Activated naive CD8-positive, alpha-beta T cell treated with anti-CD3 and anti-CD28 coated beads, Interleukin-2, amount 50 U/mL, for 16 hours (primary cell): Measurements from ENCODE around the gene IKBKG.
"Not testable (repeated sequence)": the region's sequence is repeated elsewhere in the genome, so short reads cannot be mapped to it uniquely, and the experiment has no call there.

Experiments
- DNase-seq: peaks from one replicate; pipeline ENCODE4 v3.0.0-alpha.2; 2020; ENCODE audit warnings: low read depth, low spot score

The IKBKG gene

DNA sequence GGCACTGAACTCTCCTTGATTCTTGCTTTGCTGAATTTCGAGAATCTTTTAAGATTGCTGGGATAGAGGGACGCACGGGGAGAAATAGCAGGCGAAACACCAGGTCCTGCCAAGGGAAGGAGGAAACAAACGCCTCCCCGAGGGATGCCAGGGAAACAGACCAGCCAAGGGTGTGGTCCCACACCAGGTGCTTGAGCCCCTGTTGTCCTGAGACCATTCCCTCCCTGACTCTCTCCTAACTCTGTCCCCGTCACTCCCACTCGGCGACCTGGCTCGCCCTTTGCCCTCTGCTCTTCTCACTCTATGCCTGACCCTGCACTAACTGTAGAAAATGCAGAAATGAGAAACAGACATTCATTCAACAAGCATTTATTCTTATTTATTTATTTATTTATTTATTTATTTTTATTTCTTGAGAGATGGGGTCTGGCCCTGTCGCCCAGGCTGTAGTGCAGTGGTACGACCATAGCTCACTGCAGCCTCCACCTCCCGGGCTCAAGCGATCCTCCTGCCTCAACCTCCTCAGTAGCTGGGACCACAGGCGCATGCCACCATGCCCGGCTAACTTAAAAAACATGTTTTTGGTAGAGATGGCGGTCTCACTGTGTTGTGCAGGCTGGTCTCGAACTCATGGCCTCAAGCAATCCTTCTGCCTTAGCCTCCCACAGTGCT, 55.5 kb downstream of the IKBKG start:
- DNase-seq = no peak

DNA sequence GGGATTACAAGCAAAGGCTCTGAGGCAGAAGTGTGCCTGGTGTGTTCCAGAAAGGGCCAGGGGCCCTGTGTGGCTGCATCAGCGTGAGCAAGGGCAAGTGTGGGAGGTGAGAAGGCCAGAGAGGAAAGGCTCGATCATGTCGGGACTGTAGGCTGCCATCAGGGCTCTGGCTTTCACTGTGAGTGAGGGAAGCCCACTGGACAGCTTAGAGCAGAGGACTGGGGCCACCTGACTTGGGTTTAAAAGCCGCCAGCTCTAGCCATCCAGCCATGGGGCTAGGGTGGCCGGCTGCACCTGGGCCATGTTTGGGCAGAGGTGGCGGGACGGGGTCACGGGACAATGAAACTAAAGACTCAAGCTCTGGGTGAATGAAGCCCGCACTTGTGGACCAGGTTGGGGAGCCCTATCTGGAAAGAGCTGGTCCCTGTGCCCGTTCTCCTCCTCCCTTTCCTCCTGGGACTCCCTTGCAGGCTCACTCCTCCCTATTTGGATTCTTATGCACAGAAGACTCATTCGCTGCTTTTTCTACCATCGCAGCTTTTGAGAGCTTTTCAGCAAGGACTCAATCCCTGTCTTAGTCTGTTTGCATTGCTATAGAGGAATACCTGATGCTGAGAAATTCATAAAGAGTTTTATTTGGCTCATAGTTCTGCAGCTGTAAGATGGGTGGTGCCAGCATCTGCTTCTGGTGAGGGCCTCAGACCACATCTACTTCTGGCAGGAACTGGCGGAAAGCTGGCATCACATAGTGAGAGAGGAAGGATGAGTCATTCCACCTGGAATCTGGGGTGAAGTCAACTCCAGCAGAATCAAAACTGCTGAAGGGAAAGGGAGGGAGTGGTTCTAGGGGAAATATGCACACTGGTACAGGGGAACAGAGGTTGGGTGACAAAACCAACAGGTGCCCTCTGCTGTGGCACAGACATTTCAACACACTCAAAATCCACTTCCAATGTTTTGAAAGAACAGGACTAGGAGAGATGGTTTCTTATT, 56.3 kb downstream of the IKBKG start:
- no peak for DNase-seq

DNA sequence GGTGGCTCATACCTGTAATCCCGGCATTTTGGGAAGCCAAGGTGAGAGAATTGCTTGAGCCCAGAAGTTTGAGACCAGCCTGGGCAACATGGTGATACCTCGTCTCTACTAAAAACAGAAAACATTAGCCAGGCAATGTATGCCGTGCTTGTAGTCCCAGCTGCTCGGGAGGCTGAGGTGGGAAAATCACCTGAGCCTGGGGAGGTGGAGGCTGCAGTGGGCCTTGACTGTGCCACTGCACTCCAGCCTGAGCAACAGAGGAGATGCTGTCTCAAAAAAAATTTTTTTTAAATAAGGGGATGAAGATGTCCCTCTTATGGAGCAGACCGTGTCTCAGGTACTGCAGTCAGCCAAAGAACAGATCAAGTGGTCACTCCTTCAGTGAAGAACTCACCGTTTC, 58.1 kb downstream of the IKBKG start:
- no peak for DNase-seq

DNA sequence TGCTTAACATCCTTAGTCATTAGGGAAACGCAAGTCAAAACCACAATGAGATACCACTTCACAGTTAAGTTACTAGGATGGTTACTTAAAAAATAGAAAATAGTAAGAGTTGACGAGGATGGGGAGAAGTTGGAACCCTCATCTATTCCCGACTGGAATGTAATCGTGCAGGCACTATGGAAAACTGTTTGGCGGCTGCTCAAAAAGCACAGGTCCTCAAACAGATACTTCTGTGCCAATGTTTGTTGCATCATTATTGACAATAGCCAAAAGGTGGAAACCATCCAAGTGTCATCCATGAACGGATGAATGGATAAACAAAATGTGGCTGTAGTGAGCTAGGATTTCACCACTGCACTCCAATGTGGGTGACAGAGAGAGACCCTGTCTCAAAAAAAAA, 60.0 kb downstream of the IKBKG start:
- no peak for DNase-seq

DNA sequence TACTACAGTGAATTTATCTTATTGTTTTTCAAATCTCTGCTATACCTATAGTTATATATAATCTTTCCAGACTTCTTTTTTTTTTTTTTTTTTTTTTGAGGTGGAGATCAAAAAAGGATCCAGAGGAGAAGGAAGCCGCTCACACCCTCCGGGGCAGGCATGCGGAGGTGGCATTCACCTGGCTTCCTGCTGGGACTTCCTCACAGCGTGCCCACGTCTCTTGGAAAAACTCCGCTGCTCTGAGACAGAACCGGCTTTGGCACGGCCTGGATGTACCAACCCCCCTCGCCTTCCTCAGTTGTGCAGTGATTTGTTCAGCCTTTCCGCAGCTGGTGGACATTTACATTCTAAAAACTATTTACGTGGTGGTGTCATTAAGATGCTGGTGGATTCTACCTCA, 60.6 kb downstream of the IKBKG start:
- DNase-seq = not testable (repeated sequence)

DNA sequence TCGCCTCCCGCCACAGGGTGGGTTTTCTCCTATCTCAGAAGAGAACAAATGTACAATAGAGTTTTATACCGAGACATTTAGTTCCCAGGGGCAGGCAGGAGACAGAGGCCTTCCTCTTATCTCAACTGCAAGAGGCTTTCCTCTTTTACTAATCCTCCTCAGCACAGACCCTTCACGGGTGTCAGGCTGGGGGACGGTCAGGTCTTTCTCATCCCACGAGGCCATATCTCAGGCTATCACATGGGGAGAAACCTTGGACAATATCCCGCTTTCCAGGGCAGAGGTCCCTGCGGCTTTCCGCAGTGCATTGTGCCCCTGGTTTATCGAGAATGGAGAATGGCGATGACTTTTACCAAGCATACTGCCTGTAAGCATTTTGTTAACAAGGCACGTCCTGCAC, 61.4 kb downstream of the IKBKG start:
- not testable (repeated sequence) for DNase-seq

DNA sequence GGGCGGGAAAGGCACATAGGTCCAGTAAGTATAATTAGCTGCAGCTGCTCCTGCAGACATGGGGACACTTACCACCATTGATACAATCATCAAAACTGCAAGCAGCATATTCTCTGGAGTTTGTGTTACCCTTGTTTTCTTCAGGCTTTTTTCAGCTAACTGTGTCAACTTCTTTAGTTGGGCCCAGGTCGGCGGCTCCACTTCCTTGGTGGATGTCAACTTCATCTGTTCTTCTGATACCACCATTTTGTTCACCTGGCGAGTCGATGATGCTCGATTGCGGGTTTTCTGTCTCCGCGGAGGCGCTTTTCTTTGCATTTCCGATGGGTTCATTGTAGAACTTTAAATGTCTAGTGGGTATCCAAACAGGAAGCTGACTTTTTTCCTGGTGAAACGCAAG, 63.7 kb downstream of the IKBKG start:
- not testable (repeated sequence) for DNase-seq

DNA sequence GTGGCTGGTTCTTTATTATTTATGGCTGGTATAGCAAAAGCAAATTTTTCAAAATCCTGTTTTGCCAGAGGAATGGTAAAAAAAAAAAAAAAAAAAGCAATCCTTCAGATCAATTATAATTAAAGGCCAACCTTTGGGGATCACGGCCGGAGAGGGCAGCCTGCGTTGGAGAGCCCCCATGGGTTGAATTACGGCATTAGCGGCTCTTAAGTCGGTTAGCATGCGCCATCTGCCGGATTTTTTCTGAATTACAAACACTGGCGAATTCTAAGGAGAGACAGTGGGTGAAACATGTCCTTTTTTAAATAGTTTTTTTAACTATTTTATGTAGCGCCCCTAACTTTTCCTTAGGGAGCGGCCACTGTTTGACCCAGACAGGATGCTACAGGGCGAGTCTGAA, 66.2 kb downstream of the IKBKG start:
- not testable (repeated sequence) for DNase-seq
